GM21717 (cell line): ENCODE measurements around the gene RIMS1.

Experiments used
- ATAC-seq: cut with Tn5 transposase; IDR thresholded peaks from one replicate; pipeline ENCODE4 v1.9.1; 2021; ENCODE audit warnings: mild to moderate bottlenecking, moderate library complexity; ENCODE audit not compliant: unreplicated experiment

RIMS1 gene, protein sequence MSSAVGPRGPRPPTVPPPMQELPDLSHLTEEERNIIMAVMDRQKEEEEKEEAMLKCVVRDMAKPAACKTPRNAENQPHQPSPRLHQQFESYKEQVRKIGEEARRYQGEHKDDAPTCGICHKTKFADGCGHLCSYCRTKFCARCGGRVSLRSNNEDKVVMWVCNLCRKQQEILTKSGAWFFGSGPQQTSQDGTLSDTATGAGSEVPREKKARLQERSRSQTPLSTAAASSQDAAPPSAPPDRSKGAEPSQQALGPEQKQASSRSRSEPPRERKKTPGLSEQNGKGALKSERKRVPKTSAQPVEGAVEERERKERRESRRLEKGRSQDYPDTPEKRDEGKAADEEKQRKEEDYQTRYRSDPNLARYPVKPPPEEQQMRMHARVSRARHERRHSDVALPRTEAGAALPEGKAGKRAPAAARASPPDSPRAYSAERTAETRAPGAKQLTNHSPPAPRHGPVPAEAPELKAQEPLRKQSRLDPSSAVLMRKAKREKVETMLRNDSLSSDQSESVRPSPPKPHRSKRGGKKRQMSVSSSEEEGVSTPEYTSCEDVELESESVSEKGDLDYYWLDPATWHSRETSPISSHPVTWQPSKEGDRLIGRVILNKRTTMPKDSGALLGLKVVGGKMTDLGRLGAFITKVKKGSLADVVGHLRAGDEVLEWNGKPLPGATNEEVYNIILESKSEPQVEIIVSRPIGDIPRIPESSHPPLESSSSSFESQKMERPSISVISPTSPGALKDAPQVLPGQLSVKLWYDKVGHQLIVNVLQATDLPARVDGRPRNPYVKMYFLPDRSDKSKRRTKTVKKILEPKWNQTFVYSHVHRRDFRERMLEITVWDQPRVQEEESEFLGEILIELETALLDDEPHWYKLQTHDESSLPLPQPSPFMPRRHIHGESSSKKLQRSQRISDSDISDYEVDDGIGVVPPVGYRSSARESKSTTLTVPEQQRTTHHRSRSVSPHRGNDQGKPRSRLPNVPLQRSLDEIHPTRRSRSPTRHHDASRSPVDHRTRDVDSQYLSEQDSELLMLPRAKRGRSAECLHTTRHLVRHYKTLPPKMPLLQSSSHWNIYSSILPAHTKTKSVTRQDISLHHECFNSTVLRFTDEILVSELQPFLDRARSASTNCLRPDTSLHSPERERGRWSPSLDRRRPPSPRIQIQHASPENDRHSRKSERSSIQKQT (N-terminal part only)

GRCh38 chr6:71886184-71887005, at the start of gene RIMS1:
Gene RIMS1 (plus strand): TSS chr6:71886550. CDS start chr6:71887024, 474 bp downstream.
- peak; percentile 84 for ATAC-seq

GRCh38 chr6:71851214-71851613, 35.1 kb upstream of the RIMS1 start:
- no peak for ATAC-seq

DNA sequence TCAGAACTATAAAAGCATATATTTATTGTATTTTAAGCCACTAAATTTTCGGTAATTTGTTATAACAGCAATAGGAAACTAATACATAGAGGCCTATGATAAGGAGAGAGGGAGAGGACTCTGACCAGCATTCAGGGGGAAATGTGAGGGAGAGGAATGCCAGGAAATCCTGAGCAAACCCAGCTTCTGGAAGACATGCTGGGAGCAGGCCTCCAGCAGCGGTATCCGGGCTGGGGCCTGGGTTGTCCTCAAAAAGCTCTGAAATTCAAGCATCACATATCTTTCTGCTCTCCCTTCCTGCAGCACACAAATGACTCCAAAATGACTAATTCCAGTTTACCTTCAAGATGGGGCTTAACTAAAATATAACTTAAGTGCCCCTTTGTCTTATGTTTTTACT, 33.4 kb upstream of the RIMS1 start:
- no peak for ATAC-seq

GRCh38 chr6:71855406-71855805, 30.9 kb upstream of the RIMS1 start:
- ATAC-seq: no peak

GRCh38 chr6:71879016-71879415, 7.3 kb upstream of the RIMS1 start:
- no peak for ATAC-seq

DNA sequence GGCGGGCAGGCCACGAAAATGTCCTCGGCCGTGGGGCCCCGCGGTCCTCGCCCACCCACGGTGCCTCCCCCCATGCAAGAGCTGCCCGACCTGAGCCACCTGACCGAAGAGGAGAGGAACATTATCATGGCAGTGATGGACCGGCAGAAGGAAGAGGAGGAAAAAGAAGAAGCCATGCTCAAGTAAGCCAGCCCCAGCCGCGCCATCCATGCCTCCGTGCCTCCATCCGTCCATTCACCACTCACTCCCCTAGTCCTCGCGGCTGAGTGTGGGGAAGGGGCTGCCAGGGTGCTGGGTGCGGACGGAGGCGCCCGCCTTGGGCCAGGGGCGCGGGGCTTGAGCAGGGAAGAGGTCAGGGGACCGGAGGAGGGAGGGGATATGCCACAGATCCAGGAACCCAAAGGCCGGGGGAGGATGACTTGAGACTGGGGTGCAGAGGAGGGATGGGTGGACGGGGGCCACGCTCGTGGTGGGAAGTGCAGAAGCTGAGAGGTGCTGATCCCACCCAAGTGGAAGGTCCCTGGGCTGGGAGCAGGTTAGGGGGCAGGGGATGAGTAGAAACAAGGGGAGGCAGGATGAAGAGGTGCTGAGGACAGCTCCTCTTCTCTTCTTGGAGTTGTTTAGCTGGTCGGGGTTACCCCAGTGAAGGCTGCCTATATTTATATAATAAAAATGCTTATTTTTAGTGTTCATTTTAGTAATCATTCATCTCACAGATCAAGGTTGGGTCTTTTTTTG, 825 bp downstream of the RIMS1 start:
- ATAC-seq: no peak

GRCh38 chr6:71887744-71888230, 1.4 kb downstream of the RIMS1 start:
- no peak for ATAC-seq

- ATAC-seq: no peak
Observed at GRCh38 chr6:71888756-71889340, 2.5 kb downstream of the RIMS1 start.

DNA sequence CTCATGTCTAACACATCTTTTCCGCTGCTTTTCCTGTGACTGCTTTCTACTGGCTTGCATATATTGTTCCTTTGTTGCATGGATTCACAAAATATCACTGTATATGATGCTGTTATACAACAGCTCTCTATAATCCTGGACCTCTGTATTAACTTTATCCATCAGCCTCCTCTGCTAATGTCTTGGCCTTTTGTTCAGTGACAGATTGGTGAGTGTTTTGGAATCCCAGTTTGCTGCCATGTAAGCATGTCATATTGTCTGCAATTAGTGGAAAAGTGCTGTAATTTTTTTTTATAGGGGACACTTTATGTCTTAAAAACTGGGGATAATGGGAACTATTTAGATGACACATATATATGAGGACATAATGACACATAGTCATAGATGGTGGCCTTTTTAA, 3.0 kb downstream of the RIMS1 start:
- no peak for ATAC-seq

DNA sequence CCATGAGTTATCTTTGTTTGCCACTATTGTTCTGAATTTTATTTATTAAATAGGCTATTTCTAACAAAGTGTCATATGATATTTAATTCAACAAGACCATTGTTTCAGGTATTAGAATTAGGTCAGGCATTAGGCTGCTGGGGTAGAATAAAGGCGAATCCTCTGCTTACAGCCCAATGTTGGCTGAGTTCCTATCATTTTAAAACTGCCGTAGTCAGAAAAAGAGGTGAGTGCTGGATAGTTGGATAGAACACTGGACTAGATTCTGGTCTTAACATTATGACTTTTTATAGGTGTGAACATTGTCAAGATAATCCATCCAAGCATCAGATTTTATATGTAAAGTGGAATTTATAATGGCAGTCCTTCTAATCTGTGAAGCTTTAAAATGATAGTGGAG, 6.3 kb downstream of the RIMS1 start:
- ATAC-seq: no peak

DNA sequence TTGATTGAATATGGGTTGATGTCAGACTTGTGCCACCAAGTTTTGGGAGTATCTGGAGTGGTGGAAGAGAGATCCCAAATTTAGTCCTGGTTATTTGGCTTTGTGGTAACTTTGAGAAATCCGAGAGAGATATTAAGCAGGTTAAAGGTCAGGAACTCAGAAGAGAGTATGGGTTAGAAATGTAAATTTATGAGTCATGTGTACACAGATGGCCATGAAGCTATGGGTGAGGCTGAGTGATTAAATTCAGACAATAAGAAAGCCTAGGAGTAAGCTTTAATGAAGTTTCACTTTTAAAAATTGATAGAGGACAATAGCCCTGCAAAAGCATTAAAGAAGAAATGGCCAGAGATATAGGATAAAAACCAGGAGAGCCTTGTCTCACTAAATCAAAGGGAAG, 14.3 kb downstream of the RIMS1 start:
- ATAC-seq: no peak

DNA sequence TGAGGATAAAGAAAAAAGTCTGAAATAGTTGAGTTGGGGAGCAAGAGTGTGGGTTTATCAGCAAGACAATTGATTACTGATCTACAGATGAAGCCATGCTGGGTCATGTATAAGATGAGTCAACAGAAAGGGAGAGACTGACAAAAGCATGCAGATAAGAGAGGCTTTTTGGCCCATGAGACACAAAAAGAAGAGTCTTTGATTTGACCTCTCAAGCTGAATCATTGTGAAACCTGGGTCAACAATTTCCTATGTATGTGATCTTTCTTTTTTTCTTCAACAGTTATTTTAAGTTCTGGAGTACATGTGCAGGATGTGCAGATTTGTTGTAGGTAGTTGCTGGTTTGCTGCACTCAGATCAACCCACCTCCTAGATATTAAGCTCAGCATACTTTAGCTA, 15.9 kb downstream of the RIMS1 start:
- ATAC-seq: peak; percentile 68

DNA sequence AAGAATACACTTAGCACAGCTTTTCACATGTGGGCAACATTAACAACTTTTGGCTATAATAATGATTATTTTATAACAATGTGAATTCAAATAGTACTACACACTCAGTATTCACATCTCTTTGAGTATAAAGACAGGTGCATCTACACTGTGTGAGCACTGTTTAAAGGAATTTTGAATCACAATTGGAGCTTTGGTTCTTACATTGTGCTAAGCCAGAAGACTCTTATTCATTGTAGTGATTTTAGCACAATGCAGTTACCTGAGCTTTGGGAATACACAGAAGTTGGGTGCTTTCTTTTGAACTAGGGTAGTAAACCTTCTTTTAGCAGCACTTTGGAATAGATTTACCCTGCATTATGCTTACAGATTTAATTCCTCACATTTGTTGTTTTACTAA, 20.5 kb downstream of the RIMS1 start:
- no peak for ATAC-seq

GRCh38 chr6:71908162-71908765, 21.9 kb downstream of the RIMS1 start:
- ATAC-seq: peak; percentile 81

- ATAC-seq: no peak
Observed at GRCh38 chr6:71913444-71914234, 27.3 kb downstream of the RIMS1 start.

GRCh38 chr6:71929047-71929446, 42.7 kb downstream of the RIMS1 start:
- ATAC-seq: no peak

GRCh38 chr6:71933881-71934280, 47.5 kb downstream of the RIMS1 start:
- ATAC-seq: no peak

DNA sequence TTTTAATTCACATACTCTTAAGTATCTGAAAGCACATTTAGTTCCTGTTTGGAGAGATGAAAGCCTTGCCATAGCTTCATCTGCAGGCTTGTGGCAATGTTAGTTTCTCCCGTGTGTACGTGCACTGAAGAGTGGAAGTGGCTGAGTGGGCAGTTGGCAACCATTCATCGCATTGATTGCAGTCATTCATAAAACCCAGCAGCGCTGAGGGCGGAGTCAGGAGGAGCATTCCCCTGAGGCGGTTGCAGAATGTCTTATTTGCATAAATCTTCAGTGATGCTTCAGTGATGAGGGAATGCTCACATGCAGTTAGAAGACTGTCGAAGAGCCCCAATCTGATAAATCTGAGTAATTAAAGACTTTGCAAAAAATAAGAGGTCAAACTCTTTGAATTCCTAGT, 79.1 kb downstream of the RIMS1 start:
- ATAC-seq: no peak
